HG03039 (cell line): ENCODE measurements around the gene CDKAL1.
"Not testable (repeated sequence)": the region's sequence is repeated elsewhere in the genome, so short reads cannot be mapped to it uniquely, and the experiment has no call there.

Experiments
- ATAC-seq: cut with Tn5 transposase; IDR thresholded peaks from one replicate; pipeline ENCODE4 v1.9.1; 2021; ENCODE audit warnings: mild to moderate bottlenecking, moderate library complexity; ENCODE audit not compliant: unreplicated experiment

Gene CDKAL1

GRCh38 chr6:21219856-21220255 lies 685.6 kb downstream of the CDKAL1 start:
- ATAC-seq: no peak

DNA sequence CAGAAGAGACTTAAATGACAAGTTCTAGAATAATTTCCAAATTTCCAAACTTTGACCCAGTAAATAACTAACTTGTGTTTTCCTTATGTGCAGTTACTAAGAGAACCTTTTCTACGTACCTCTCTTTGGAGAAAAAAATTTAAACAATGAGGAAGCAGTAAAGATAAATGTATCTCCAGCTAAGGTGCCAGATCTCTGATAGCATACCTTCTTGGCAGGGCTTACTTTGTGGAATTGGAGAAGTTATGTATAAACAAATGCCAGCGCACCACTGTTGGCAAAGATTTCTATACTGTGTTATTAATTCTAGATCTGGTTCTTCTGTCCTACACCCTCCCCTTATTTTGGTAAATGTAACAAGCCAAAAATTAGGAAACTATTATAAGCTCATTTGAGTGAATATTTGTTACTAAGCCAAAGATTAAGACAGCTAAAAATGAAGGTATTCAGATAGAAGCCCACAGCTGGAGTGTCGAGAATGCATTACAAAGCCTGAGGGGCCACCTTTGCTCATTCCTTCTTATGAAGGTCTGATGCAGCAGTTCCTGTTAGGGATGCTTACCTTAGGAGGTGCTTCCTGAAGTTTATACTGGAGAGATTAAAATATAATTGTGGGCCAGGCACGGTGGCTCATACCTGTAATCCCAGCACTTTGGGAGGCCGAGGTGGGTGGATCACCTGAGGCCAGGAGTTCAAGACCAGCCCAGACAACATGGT lies 686.2 kb downstream of the CDKAL1 start:
- no peak for ATAC-seq

DNA sequence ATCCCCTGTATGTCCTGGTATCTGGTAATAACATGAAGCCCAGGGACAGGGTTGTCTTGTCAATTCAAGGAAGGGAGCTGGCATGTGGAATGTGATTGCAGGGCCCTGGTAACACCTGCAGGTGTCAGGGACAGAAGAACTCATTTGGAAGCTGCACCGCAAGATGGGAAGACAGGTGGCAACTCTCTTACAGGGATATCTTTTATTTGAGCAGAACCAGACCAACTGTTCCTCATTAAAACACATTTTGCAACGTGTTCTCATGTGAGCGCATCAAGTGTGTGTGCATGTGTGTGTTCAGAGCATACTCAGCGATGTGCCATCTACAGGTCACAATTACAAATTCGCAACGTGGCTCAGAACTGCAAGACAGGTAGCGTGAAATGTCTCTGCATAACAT lies 688.4 kb downstream of the CDKAL1 start:
- ATAC-seq: no peak

DNA sequence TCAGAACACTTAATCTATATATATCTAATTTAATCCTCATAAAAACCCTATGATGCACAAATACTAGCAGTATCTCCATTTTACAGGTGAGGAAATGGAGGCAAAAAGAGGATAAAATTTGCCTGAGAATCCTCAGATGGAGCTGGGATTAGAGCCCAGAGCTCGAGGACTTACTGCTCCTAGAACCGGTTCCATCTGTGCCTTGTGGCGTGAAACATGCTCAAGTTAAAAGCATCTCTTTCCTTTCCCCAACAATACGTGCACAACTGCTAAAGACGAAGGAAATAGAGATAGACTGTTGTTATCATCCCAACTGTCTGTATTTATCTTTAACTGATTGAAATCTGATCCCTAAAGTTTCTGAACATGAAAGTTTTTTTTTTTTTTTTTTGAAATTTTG lies 691.7 kb downstream of the CDKAL1 start:
- no peak for ATAC-seq

GRCh38 chr6:21227486-21227885 lies 693.2 kb downstream of the CDKAL1 start:
- no peak for ATAC-seq

- no peak for ATAC-seq
Observed at GRCh38 chr6:21228411-21228810, 694.2 kb downstream of the CDKAL1 start.

GRCh38 chr6:21228876-21229460 lies 694.7 kb downstream of the CDKAL1 start:
- no peak for ATAC-seq

DNA sequence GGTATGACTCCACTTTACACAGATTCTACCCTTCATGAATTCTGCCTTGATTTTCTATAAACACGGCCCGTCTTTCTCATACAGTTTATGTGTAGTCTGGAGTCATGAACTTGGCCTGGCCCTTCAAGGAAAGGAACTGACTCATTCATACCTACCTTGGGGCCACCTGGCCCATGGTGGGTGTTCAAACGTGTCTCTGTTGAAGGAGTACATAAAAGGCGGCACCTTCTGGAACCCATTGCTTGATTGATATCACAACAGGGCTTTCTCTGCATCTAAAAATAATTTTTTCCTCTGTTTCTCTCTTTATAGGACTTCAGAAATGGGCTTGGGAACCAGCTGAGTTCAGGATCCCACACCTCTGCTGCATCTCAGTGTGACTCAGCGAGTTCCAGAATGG lies 696.3 kb downstream of the CDKAL1 start:
- ATAC-seq: no peak

DNA sequence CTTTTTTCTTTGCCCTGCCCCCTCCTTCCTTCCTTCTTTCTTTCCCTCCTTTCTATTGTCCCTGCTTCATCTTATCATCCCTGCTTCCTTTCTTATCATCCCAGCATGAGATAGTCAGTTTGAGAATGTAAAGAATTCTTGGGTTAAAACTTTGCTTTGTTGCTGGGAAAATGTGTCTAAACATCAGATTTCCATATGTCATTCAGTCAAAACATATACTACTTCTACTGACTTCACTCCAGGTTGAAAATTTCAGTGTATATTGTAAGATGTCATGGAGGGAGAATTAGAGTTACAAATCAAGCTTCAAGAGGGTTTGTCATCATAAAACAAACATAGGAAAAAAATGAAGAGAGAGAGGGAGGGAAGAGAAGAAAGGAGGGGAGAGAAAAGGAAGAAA lies 700.9 kb downstream of the CDKAL1 start:
- ATAC-seq: no peak

DNA sequence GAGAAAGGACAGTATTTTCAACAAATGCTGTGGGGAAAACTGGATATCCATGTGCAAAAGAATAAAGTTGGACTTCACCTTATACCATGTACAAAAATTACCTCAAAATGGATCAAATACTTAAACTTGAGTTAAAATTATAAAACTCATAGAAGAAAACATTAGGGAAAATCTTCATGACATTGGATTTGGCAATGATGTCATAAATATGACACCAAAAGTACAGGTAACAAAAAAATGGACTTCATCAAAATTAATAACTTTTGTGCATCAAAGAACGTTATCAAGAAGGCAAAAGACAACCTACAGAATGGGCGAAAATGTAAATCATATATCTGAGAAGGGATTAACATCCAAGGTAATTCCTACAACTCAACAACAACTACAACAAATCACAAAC lies 704.0 kb downstream of the CDKAL1 start:
- no peak for ATAC-seq

DNA sequence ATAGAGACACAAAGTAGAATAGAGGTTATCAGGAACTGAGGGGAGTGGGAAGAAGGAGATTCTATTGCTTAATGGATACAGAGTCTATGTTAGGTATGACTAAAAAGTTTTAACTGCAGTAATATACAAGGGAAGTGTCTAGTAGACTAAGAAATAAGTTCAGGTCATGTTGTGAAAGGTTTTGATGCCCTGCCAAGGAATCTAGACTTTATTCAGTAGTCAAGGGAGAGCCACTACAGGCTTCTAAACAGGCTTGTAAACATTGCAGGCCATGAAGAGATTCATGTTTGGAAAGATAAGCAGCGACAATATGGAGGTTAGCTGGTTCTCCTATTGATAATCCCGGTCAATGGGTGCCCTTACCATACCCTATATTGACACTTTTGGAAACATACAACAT lies 706.5 kb downstream of the CDKAL1 start:
- no peak for ATAC-seq

GRCh38 chr6:21241231-21242130 lies 707.2 kb downstream of the CDKAL1 start:
- no peak for ATAC-seq

GRCh38 chr6:21244897-21245470 lies 710.7 kb downstream of the CDKAL1 start:
- no peak for ATAC-seq

- no peak for ATAC-seq
Observed at GRCh38 chr6:21245488-21245887, 711.2 kb downstream of the CDKAL1 start.

- no peak for ATAC-seq
Observed at GRCh38 chr6:21246075-21246474, 711.8 kb downstream of the CDKAL1 start.

DNA sequence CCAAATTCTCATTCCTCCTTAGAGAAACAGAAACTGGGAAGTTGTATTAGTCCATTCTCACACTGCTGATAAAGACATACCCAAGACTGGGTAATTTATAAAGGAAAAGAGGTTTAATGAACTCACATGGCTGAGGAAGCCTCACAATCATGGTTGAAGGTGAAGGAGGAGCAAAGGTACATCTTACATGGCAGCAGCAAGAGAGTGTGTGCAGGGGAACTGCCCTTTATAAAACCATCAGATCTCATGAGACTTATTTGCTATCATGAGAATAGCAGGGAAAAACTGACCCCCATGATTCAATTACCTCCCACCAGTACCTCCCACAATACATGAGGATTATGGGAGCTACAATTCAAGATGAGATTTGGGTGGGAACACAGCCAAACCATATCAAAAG lies 720.2 kb downstream of the CDKAL1 start:
- ATAC-seq: not testable (repeated sequence)

DNA sequence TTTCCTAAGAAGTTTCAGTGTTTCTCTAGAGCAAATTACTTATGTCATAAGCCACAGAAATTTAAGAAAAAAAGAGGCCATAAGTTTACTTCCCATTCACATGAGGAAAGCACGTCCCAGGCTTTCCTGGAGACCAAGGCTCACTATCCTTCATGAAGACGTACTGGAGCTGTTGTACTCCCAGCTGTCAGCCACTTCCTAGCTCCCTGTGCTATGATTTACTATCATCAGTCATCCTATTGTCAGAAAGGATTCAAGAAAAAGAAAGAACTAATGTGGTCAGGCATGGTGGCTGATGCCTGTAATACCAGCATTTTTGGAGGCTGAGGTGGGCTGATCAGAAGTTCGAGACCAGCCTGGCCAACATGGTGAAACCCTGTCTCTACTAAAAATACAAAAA lies 721.9 kb downstream of the CDKAL1 start:
- no peak for ATAC-seq

GRCh38 chr6:21257125-21257524 lies 722.9 kb downstream of the CDKAL1 start:
- ATAC-seq: no peak

DNA sequence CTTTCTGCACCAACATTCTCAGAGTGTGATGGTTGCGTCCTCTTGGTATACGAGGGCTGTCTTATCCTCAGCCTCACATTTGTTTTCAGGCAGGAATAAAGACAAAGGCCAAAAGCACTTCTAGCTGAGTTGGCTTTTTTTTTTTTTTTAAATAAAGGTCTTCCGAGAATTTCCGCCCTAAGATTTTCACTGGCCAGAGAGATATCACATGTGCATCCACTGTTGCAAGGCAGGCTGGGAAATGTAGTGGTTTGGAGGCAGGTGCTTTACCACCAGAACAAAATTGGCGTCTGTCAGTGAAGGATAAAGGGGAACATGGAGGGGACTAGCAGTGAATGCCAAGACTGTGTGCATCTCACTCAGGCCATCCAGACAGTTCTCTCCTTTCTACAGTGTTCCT lies 724.4 kb downstream of the CDKAL1 start:
- ATAC-seq: no peak

- no peak for ATAC-seq
Observed at GRCh38 chr6:21259660-21260059, 725.4 kb downstream of the CDKAL1 start.

DNA sequence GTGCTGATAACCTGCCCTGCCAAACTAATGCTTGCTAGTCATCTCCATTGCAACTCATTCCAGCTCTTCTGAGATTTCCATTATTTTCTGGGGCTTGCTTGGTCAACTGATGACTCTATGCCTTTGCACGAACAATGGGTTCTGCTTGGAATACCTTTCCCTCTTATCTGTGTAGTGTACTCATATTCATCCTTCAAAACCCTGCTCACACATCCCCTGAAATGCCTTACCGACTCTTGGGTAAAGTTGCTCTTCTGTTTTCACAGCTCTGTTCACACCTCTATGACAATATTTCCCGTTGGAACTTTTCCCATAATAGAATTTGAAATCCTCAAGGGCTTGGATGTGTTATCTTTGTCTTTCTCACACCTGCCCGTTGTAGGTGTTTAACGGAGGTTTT lies 728.2 kb downstream of the CDKAL1 start:
- no peak for ATAC-seq
